Fibroblast of skin of left quadriceps (primary cell): ENCODE results near the gene UACA.
"Not testable (repeated sequence)": the region's sequence is repeated elsewhere in the genome, so short reads cannot be mapped to it uniquely, and the experiment has no call there.

Experiments used
- DNase-seq, 2 experiments: peaks; one replicate each; pipeline ENCODE4 v3.0.0-alpha.2; 2013; ENCODE audit warnings: low read depth in 2 of 2

The UACA gene

GRCh38 chr15:70669006-70669602, 94.3 kb downstream of the UACA start:
- no peak for DNase-seq

- DNase-seq: no peak
Measured at GRCh38 chr15:70665599-70665998, 97.8 kb downstream of the UACA start.

GRCh38 chr15:70664494-70664893, 98.9 kb downstream of the UACA start:
- DNase-seq: no peak

- not testable (repeated sequence) for DNase-seq
Measured at GRCh38 chr15:70663069-70663468, 100.3 kb downstream of the UACA start.

- no peak for DNase-seq
Measured at GRCh38 chr15:70659662-70660061, 103.7 kb downstream of the UACA start.

- DNase-seq: no peak
Measured at GRCh38 chr15:70658641-70659040, 104.7 kb downstream of the UACA start.

- DNase-seq: no peak
Measured at GRCh38 chr15:70653426-70653825, 109.9 kb downstream of the UACA start.

- DNase-seq: no peak
Measured at GRCh38 chr15:70652341-70652740, 111.0 kb downstream of the UACA start.

- no peak for DNase-seq
Measured at GRCh38 chr15:70651303-70651845, 112.0 kb downstream of the UACA start.

GRCh38 chr15:70650567-70651302, 112.6 kb downstream of the UACA start:
- no peak for DNase-seq

GRCh38 chr15:70647396-70647795, 116.0 kb downstream of the UACA start:
- no peak for DNase-seq

- DNase-seq: no peak
Measured at GRCh38 chr15:70646169-70646568, 117.2 kb downstream of the UACA start.

GRCh38 chr15:70643783-70644125, 119.6 kb downstream of the UACA start:
- DNase-seq: no peak

- no peak for DNase-seq
Measured at GRCh38 chr15:70643106-70643782, 120.1 kb downstream of the UACA start.

GRCh38 chr15:70636540-70637165, 126.7 kb downstream of the UACA start:
- peak; percentile 24 to 25 for DNase-seq

- DNase-seq: no peak
Measured at GRCh38 chr15:70635895-70636294, 127.5 kb downstream of the UACA start.

- no peak for DNase-seq
Measured at GRCh38 chr15:70633991-70634390, 129.4 kb downstream of the UACA start.

- DNase-seq: no peak
Measured at GRCh38 chr15:70633103-70633831, 130.1 kb downstream of the UACA start.

GRCh38 chr15:70632491-70633102, 130.8 kb downstream of the UACA start:
- no peak for DNase-seq

GRCh38 chr15:70632079-70632478, 131.3 kb downstream of the UACA start:
- no peak for DNase-seq

- DNase-seq: no peak
Measured at GRCh38 chr15:70629735-70630273, 133.6 kb downstream of the UACA start.
